AG04450 (cell line): ENCODE results near the gene LCE7A. TPM values are rescaled to one million over a fixed set of nuclear protein-coding genes. Genes with fewer than 3 reads are reported as not detected.

ENCODE experiments used
- CTCF ChIA-PET: fragments of 300-600, 350-600 bp; formaldehyde crosslinking; extraction: SDS; loops from one replicate; lab custom pipeline; 2022; ENCODE audit warnings: antibody characterized with exemption, inconsistent platforms; lab: Charles Lee
- POLR2A ChIA-PET: fragments of 350-600 bp; formaldehyde crosslinking; extraction: SDS; loops from one replicate; lab custom pipeline; 2021; ENCODE audit warnings: antibody characterized with exemption, inconsistent platforms; lab: Yijun Ruan, JAX
- DNase-seq: peaks from one replicate; pipeline ENCODE4 v3.0.0-alpha.2; 2011; ENCODE audit warnings: low read depth, low spot score
- H3K27ac ChIP-seq: one replicate; pipeline ENCODE4 v1.5.1; 2012; ENCODE audit warnings: low read depth, low read length, control low read depth
- H3K27me3 ChIP-seq: one replicate; pipeline ENCODE4 v1.6.0; 2012; ENCODE audit warnings: low read length; ENCODE audit not compliant: control insufficient read depth, insufficient read depth
- H3K4me3 ChIP-seq: 2 replicates; pipeline ENCODE4 v1.5.1; 2011; ENCODE audit warnings: mild to moderate bottlenecking, low read depth, low read length, control low read depth
- H3K9me3 ChIP-seq: 2 replicates; pipeline ENCODE4 v1.5.1; 2012; ENCODE audit warnings: low read length; ENCODE audit not compliant: control insufficient read depth, insufficient read depth
- polyA plus RNA-seq: library from polyadenylated mRNA; depleted of rRNA; stranded (reverse); fragments of >200 nt; gene quantifications from 2 replicates; pipeline ENCODE4 v1.2.3, GENCODE V29; 2011
- TF ChIP-seq, protein P1 (sequence below): IDR thresholded peaks from 2 replicates; pipeline ENCODE4 v1.5.1; 2011; ENCODE audit warnings: low read depth, low read length, control low read depth, inconsistent platforms

Gene LCE7A
- polyA plus RNA-seq, 1 experiment, result not detected

- Histone ChIP-seq H3K27ac (no peak overlapping the region), H3K9me3 (no peaks in the 10 kb centered on the region), H3K4me3 (no peak overlapping the region), H3K27me3 (no peaks in the 10 kb centered on the region)
- no peak for DNase-seq
- ChIA-PET POLR2A (no interaction called here), CTCF (no interaction called here)
- TF ChIP-seq, protein P1, sequence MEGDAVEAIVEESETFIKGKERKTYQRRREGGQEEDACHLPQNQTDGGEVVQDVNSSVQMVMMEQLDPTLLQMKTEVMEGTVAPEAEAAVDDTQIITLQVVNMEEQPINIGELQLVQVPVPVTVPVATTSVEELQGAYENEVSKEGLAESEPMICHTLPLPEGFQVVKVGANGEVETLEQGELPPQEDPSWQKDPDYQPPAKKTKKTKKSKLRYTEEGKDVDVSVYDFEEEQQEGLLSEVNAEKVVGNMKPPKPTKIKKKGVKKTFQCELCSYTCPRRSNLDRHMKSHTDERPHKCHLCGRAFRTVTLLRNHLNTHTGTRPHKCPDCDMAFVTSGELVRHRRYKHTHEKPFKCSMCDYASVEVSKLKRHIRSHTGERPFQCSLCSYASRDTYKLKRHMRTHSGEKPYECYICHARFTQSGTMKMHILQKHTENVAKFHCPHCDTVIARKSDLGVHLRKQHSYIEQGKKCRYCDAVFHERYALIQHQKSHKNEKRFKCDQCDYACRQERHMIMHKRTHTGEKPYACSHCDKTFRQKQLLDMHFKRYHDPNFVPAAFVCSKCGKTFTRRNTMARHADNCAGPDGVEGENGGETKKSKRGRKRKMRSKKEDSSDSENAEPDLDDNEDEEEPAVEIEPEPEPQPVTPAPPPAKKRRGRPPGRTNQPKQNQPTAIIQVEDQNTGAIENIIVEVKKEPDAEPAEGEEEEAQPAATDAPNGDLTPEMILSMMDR, result no peak
Observed at GRCh38 chr1:152876827-152877226, 17.0 kb downstream of the LCE7A start.

- no peaks in the 10 kb centered on the region for H3K27me3 ChIP-seq
- TF ChIP-seq, protein P1, result no peak
- ChIA-PET POLR2A (no interaction called here), CTCF (no interaction called here)
- no peak within 1 kb of the TSS for H3K27ac ChIP-seq
- 0 out of 2 replicates have a peak, but pooled peaks cover 3% of the 10 kb centered on the region for H3K9me3 ChIP-seq
- H3K4me3 ChIP-seq, result no peak within 1 kb of the TSS
- DNase-seq, result no peak
Observed at GRCh38 chr1:152878042-152878441, 18.2 kb downstream of the LCE7A start, which contains the start of gene SMCP. Gene SMCP (plus strand): TSS chr1:152878322. CDS start chr1:152884423, 6,101 bp downstream.

- ChIA-PET POLR2A (no interaction called here), CTCF (no interaction called here)
- Histone ChIP-seq H3K27ac (no peak overlapping the region), H3K9me3 (0 out of 2 replicates have a peak, but pooled peaks cover 3% of the 10 kb centered on the region), H3K4me3 (no peak overlapping the region), H3K27me3 (no peaks in the 10 kb centered on the region)
- TF ChIP-seq, protein P1, result no peak
- no peak for DNase-seq
Observed at GRCh38 chr1:152879559-152880198, 19.9 kb downstream of the LCE7A start.

DNA sequence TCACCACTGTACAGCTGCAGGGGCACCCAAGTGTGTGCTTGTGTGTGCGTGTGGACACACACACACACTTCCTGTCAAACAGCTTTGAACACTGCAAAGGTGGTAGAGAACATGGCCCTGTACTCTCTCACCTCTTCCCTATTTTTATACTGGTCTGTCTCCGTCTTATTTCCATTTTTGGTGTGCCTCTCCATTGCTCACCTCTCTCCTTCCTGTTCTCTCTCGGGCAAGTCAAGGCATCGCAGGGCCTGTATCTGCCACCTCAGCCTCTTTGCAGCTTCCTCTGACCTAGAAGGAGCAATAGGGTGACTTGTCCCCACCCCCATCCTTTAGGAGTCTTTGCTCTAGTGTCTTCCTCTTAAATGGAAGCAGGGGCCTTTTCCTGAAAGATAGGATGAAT, 20.5 kb downstream of the LCE7A start:
- H3K27me3 ChIP-seq, result no peaks in the 10 kb centered on the region
- H3K4me3 ChIP-seq, result no peak overlapping the region
- ChIA-PET POLR2A (no interaction called here), CTCF (no interaction called here)
- H3K9me3 ChIP-seq, result 0 out of 2 replicates have a peak, but pooled peaks cover 3% of the 10 kb centered on the region
- TF ChIP-seq, protein P1, result no peak
- no peak overlapping the region for H3K27ac ChIP-seq
- DNase-seq, result no peak

GRCh38 chr1:152880907-152881306, 21.1 kb downstream of the LCE7A start:
- H3K27ac ChIP-seq, result no peak overlapping the region
- 0 out of 2 replicates have a peak, but pooled peaks cover 3% of the 10 kb centered on the region for H3K9me3 ChIP-seq
- DNase-seq, result no peak
- ChIA-PET CTCF (no interaction called here), POLR2A (no interaction called here)
- no peak overlapping the region for H3K4me3 ChIP-seq
- TF ChIP-seq, protein P1, result no peak
- H3K27me3 ChIP-seq, result no peaks in the 10 kb centered on the region
